ENCODE data around the gene PLEKHA6. TPM values are rescaled to one million over a fixed set of nuclear protein-coding genes. Genes with fewer than 3 reads are reported as not detected.
A peak's percentile ranks its signal among the peaks of the same experiment; 100 is the strongest.

The PLEKHA6 gene
- total RNA-seq, 1 experiment from 2014 or later, result 2.1 TPM

GRCh38 chr1:204206121-204206520 lies 153.6 kb downstream of the PLEKHA6 start:
- Histone ChIP-seq H3T11ph (ENCODE audit: low read length) (no peak overlapping the region), H2BK12ac (ENCODE audit: insufficient read length, low read depth, low read length) (no peak overlapping the region), H3K27ac (ENCODE audit: insufficient read length, low read depth, low read length) (no peak overlapping the region), H2AK5ac (ENCODE audit: insufficient read length, low read length) (no peak overlapping the region), H3K56ac (ENCODE audit: insufficient read length, low read depth, low read length) (no peak overlapping the region), H3K27me3 (ENCODE audit: insufficient read depth, low read length) (no peaks in the 10 kb centered on the region), H2BK20ac (ENCODE audit: low read depth, low read length, poor library complexity, severe bottlenecking) (no peak overlapping the region), H4K20me1 (ENCODE audit: control insufficient read depth, insufficient read depth, insufficient read length) (no peaks in the 10 kb centered on the region), H3K4me2 (ENCODE audit: insufficient read depth, insufficient read length, low read length) (no peak overlapping the region), H3K4me1 (ENCODE audit: insufficient read depth, low read length) (no peaks in the 10 kb centered on the region; the same call in 1 of the 2 replicates), H4K8ac (replicated peaks; ENCODE audit: insufficient read length, low read depth, low read length) (no peak overlapping the region), H2BK15ac (ENCODE audit: low read depth, low read length) (no peak overlapping the region), H3K79me1 (ENCODE audit: insufficient read depth, low read depth, low read length, poor library complexity, severe bottlenecking) (no peaks in the 10 kb centered on the region), H3K18ac (ENCODE audit: insufficient read length, low read depth, low read length) (no peak overlapping the region), H3K9ac (ENCODE audit: extremely low read depth, insufficient read length, low read length) (no peak overlapping the region), H4K5ac (ENCODE audit: insufficient read length, low read depth, low read length) (no peak overlapping the region), H3K23ac (ENCODE audit: insufficient read length, low read depth, low read length) (no peak overlapping the region), H3K79me2 (ENCODE audit: insufficient read depth, low read length) (no peaks in the 10 kb centered on the region), H4K91ac (ENCODE audit: insufficient read length, low read depth, low read length) (no peak overlapping the region), H2AFZ (ENCODE audit: low read length) (no peak overlapping the region), H2BK5ac (ENCODE audit: insufficient read length, low read length) (no peak overlapping the region), H3K4ac (ENCODE audit: low read depth, low read length) (no peak overlapping the region), H3K14ac (ENCODE audit: insufficient read depth, low read length) (no peak overlapping the region), H2BK120ac (ENCODE audit: low read depth, low read length, poor library complexity, severe bottlenecking) (no peak overlapping the region), H3K23me2 (ENCODE audit: insufficient read length, low read depth, low read length, poor library complexity, severe bottlenecking) (no peaks in the 10 kb centered on the region), H3K9me3 (ENCODE audit: control insufficient read depth, low read depth, low read length) (no peaks in the 10 kb centered on the region)
- WGBS (ENCODE audit: extremely low coverage, insufficient read length, low lambda C conversion rate), result no CpG with 5 or more reads among the region's 2 CpGs
- Mint-ChIP-seq H3K27me3 (ENCODE audit: low read depth) (no peaks in the 10 kb centered on the region; the same call in 1 of the 2 replicates), H3K4me3 (no peak overlapping the region), H3K36me3 (ENCODE audit: insufficient read depth in 1 of 3, low read depth in 3 of 3) (no peaks in the 10 kb centered on the region), H3K9me3 (no peaks in the 10 kb centered on the region), H3K4me1 (peaks cover 24 to 28% of the 10 kb centered on the region in 2 experiments), H3K27ac (no peak overlapping the region)
- TF ChIP-seq, protein P1, sequence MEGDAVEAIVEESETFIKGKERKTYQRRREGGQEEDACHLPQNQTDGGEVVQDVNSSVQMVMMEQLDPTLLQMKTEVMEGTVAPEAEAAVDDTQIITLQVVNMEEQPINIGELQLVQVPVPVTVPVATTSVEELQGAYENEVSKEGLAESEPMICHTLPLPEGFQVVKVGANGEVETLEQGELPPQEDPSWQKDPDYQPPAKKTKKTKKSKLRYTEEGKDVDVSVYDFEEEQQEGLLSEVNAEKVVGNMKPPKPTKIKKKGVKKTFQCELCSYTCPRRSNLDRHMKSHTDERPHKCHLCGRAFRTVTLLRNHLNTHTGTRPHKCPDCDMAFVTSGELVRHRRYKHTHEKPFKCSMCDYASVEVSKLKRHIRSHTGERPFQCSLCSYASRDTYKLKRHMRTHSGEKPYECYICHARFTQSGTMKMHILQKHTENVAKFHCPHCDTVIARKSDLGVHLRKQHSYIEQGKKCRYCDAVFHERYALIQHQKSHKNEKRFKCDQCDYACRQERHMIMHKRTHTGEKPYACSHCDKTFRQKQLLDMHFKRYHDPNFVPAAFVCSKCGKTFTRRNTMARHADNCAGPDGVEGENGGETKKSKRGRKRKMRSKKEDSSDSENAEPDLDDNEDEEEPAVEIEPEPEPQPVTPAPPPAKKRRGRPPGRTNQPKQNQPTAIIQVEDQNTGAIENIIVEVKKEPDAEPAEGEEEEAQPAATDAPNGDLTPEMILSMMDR (conservative IDR thresholded peaks at IDR 0.05), result peak; percentile 32; the same call in 1 of the 3 replicates
- DNase-seq, result no peak
